ENCODE data around the gene ARHGEF11. TPM values are rescaled to one million over a fixed set of nuclear protein-coding genes. Genes with fewer than 3 reads are reported as not detected.

Gene ARHGEF11
- polyA plus RNA-seq, 4 donors = 13.2 to 31.5 (median 18.0) TPM

DNA sequence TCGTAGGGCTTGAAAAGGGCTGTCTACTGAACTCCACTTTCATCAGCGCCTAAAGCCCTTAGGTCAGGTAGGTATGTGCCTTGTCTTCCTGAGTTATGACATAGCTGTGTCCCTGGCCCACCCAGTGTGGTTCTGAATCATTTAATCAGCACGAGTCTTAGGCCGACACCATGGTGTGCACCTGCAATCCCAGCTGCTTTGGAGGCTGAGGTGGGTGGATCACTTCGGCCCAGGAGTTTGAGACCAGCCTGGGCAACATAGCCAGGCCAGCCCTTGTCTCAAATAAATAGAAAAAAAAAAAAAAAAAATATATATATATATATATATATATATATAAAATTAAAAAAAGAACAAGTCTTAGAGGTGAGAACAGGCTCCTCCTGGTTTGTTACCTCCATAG lies 109.4 kb downstream of the ARHGEF11 start:
- FAIRE-seq = no peak
- WGBS, 3 donors = 87 to 92% (median 91%) methylated on average over 5 of the region's 5 CpGs

DNA sequence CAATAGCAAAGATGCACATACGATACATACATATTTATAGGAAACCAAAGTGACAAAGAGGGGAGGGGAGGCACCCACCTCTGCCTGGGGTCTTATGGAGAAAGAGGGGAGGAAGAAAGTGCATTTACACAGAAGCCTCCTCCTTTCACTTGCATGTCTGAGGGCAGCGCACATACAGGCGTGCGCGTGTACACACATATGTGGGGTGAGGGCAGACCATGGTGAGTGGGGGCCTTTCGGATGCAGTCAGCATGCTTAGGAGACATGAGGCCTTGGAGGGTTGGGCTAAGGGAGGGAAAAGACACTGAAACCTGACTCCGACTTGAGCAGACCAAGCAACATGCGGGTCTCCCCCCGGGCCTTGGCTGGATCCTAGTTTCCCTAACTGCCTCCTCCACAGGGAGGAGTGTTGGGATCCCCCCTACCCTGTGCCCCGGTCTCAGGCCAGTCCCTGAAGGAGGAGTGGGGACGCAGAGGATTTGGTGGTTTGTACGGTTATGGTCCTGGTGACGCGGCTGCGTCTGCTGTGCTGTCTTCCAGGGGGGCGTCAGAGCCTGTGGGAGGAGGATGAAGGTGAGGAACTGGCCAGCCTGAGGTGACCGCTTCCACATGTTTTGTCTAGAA lies 109.9 kb downstream of the ARHGEF11 start:
- Histone ChIP-seq H3K9me3 (ENCODE audit: control insufficient read depth in 2 of 2, insufficient read depth in 1 of 2, low read depth in 1 of 2, low read length in 1 of 2) (no peaks in the 10 kb centered on the region), H3K36me3 (ENCODE audit: control insufficient read depth in 3 of 3, insufficient read depth in 2 of 3, low read depth in 1 of 3, low read length in 3 of 3) (peaks cover 0 to 67% (median 12%) of the 10 kb centered on the region in 3 donors), H3K27me3 (ENCODE audit: control insufficient read depth in 3 of 3, insufficient read depth in 3 of 3, low read length in 3 of 3) (no peaks in the 10 kb centered on the region), H3K4me1 (ENCODE audit: control insufficient read depth in 3 of 3, insufficient read depth in 2 of 3, low read depth in 1 of 3, low read length in 2 of 3) (no peaks in the 10 kb centered on the region), H3K4me3 (ENCODE audit: low read depth in 1 of 3, low read length in 3 of 3) (no peak overlapping the region), H3K27ac (ENCODE audit: low read depth in 1 of 3, low read length in 2 of 3) (no peak overlapping the region)
- 85 to 96% (median 91%) methylated on average over 17 of the region's 17 CpGs for WGBS, 3 donors
- FAIRE-seq = no peak
- DNase-seq = no peak

More for the DNA sequence above, 109.4 kb downstream of the ARHGEF11 start:
- Histone ChIP-seq H3K4me1 (ENCODE audit: control insufficient read depth in 3 of 3, insufficient read depth in 2 of 3, low read depth in 1 of 3, low read length in 2 of 3) (no peaks in the 10 kb centered on the region), H3K27ac (ENCODE audit: low read depth in 1 of 3, low read length in 2 of 3) (no peak overlapping the region), H3K27me3 (ENCODE audit: control insufficient read depth in 3 of 3, insufficient read depth in 3 of 3, low read length in 3 of 3) (no peaks in the 10 kb centered on the region), H3K9me3 (ENCODE audit: control insufficient read depth in 2 of 2, insufficient read depth in 1 of 2, low read depth in 1 of 2, low read length in 1 of 2) (no peaks in the 10 kb centered on the region), H3K36me3 (ENCODE audit: control insufficient read depth in 3 of 3, insufficient read depth in 2 of 3, low read depth in 1 of 3, low read length in 3 of 3) (peaks cover 0 to 72% (median 12%) of the 10 kb centered on the region in 3 donors), H3K4me3 (ENCODE audit: low read depth in 1 of 3, low read length in 3 of 3) (no peak overlapping the region)
- no peak for DNase-seq

DNA sequence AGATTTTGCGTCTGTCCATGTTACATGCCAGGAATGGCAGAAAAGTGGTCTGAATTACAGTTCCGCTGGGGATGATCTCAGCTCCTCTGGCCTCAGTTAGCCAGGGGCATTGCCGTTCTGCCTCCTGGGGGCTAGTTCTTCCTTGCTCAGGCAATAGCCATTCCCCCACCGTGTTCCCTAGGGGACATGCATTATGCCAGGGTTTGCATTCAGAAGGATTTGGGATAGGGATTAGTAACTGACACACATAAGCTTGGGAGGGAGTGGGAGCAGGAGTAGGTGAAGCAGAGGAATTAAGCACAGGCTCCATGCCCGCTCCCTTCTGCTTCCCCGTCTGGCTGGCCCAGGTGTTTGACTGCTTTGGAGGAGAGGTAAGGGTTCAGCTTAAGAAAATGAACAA lies 112.4 kb downstream of the ARHGEF11 start:
- H3K9me3 ChIP-seq (ENCODE audit: control insufficient read depth in 2 of 2, insufficient read depth in 1 of 2, low read depth in 1 of 2, low read length in 1 of 2) = no peaks in the 10 kb centered on the region
- 85 to 87% (median 85%) methylated on average over 6 of the region's 6 CpGs for WGBS, 3 donors
- peaks cover 0 to 22% (median 6%) of the 10 kb centered on the region in 3 donors for H3K27me3 ChIP-seq (ENCODE audit: control insufficient read depth in 3 of 3, insufficient read depth in 3 of 3, low read length in 3 of 3)
- peaks cover 0 to 42% (median 4%) of the 10 kb centered on the region in 3 donors for H3K36me3 ChIP-seq (ENCODE audit: control insufficient read depth in 3 of 3, insufficient read depth in 2 of 3, low read depth in 1 of 3, low read length in 3 of 3)
- H3K4me1 ChIP-seq (ENCODE audit: control insufficient read depth in 3 of 3, insufficient read depth in 2 of 3, low read depth in 1 of 3, low read length in 2 of 3) = no peaks in the 10 kb centered on the region
- no peak for FAIRE-seq
- H3K4me3 ChIP-seq (ENCODE audit: low read depth in 1 of 3, low read length in 3 of 3) = no peak overlapping the region
- DNase-seq = no peak
- H3K27ac ChIP-seq (ENCODE audit: low read depth in 1 of 3, low read length in 2 of 3) = no peak overlapping the region

DNA sequence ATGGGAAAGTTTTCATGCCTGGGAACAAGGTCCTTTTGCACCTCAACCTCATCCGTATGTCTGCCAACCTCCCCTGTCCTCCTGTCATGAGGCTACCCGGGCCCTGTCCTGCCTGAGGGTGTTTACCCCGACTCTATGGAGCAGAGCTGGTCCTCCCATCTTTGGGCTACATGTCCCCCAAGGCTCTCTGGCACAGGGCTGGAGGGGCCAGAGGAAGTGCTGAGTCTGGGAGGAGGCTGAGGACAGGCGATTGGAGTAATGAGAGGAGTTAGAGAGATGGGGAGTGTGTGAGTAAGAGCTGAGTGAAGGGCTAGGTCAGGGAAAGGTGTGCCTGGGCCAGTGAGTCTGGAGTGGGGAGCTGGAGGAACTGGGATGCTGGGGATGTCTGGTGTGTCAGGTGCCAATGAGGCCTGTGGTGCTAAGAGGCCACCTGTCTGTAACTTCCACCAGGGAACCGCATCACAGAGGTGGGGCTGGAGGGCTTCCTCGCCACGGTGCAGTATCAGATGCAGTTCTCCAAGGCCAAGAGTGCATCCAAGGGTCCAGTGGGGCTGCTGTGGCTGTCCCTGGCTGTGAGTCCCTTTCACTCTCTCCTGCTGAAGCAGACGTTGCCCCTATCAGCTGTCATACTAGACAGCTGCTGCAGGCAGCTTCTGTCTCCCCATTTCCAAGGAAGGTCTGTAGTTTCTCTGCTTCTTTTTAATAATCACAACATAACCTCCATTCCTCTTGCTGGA lies 113.4 kb downstream of the ARHGEF11 start:
- 48 to 66% (median 66%) methylated on average over 8 of the region's 8 CpGs for WGBS, 3 donors
- no peak for FAIRE-seq

DNA sequence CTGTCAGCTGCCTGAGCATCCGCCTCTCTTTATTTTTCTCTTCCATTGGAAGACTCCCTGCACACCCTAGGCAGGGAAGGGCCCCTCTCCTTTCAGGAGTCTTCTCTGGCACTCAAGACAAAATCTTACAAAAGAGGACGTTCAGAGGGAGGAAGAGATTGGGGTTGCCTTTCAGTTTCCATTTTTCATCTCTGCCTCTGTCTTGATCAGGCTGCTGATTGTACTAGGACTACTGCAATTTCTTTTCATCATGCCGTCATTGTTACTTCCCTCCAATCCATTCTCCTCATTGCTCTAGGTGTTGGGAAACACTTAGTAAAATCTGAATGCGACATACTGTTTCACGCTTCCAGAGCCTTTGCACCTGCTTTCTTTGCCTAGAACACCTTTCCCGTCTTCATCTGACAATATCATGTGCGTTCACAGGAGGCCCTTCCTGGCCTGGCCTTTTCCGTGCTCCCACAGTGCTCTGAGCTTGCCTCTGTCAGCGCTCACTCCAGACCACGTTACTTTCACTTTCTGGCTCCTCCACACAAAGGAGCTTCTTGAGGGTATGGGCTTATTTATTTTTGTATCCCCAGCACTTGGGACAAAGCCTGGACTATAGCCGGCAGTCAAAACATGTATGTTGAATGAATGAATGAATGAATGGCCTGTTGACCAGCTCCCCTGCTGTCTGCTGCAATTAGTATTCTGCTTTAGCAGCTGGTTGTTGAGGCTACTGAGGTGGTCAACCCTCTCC lies 114.2 kb downstream of the ARHGEF11 start:
- Histone ChIP-seq H3K27ac (ENCODE audit: low read depth in 1 of 3, low read length in 2 of 3) (no peak overlapping the region), H3K9me3 (ENCODE audit: control insufficient read depth in 2 of 2, insufficient read depth in 1 of 2, low read depth in 1 of 2, low read length in 1 of 2) (no peaks in the 10 kb centered on the region), H3K4me3 (ENCODE audit: low read depth in 1 of 3, low read length in 3 of 3) (no peak overlapping the region), H3K4me1 (ENCODE audit: control insufficient read depth in 3 of 3, insufficient read depth in 2 of 3, low read depth in 1 of 3, low read length in 2 of 3) (no peaks in the 10 kb centered on the region), H3K27me3 (ENCODE audit: control insufficient read depth in 3 of 3, insufficient read depth in 3 of 3, low read length in 3 of 3) (peaks cover 0 to 39% (median 14%) of the 10 kb centered on the region in 3 donors), H3K36me3 (ENCODE audit: control insufficient read depth in 3 of 3, insufficient read depth in 2 of 3, low read depth in 1 of 3, low read length in 3 of 3) (peaks cover 0 to 24% (median 2%) of the 10 kb centered on the region in 3 donors)
- 29 to 40% (median 38%) methylated on average over 11 of the region's 11 CpGs for WGBS, 3 donors
- no peak for FAIRE-seq
- DNase-seq = peak in 1 of 2 donors; percentile 58

More for the DNA sequence above, 113.4 kb downstream of the ARHGEF11 start:
- no peaks in the 10 kb centered on the region for H3K4me1 ChIP-seq (ENCODE audit: control insufficient read depth in 3 of 3, insufficient read depth in 2 of 3, low read depth in 1 of 3, low read length in 2 of 3)
- no peak overlapping the region for H3K4me3 ChIP-seq (ENCODE audit: low read depth in 1 of 3, low read length in 3 of 3)
- peaks cover 0 to 32% (median 4%) of the 10 kb centered on the region in 3 donors for H3K36me3 ChIP-seq (ENCODE audit: control insufficient read depth in 3 of 3, insufficient read depth in 2 of 3, low read depth in 1 of 3, low read length in 3 of 3)
- H3K27me3 ChIP-seq (ENCODE audit: control insufficient read depth in 3 of 3, insufficient read depth in 3 of 3, low read length in 3 of 3) = peaks cover 0 to 32% (median 11%) of the 10 kb centered on the region in 3 donors
- H3K9me3 ChIP-seq (ENCODE audit: control insufficient read depth in 2 of 2, insufficient read depth in 1 of 2, low read depth in 1 of 2, low read length in 1 of 2) = no peaks in the 10 kb centered on the region
- H3K27ac ChIP-seq (ENCODE audit: low read depth in 1 of 3, low read length in 2 of 3) = no peak overlapping the region
- no peak for DNase-seq

DNA sequence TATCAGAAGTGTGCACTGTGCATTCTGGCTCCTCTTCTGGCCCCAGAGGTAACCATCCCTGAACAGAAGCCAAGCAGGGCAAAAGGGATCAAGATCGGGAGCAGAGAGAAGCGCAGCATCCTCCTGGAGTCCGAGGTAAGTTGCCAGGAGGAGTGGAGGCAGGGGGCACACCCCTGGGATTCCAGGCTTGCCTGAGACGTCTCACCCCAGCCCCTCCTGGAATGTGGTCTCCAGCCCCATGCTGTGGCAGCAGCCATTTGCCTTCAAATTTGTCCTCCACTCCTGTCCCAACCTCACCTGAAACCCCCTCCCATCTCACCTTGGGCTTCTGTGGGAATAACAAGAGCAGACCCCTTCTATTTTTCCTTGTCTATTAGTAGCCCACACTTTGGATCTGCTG lies 115.1 kb downstream of the ARHGEF11 start:
- FAIRE-seq (no peak), DNase-seq (no peak)
- H3K4me1 ChIP-seq (ENCODE audit: control insufficient read depth in 3 of 3, insufficient read depth in 2 of 3, low read depth in 1 of 3, low read length in 2 of 3) = no peaks in the 10 kb centered on the region
- no peak overlapping the region for H3K4me3 ChIP-seq (ENCODE audit: low read depth in 1 of 3, low read length in 3 of 3)
- peaks cover 0 to 17% (median 2%) of the 10 kb centered on the region in 3 donors for H3K36me3 ChIP-seq (ENCODE audit: control insufficient read depth in 3 of 3, insufficient read depth in 2 of 3, low read depth in 1 of 3, low read length in 3 of 3)
- 48 to 68% (median 66%) methylated on average over 3 to 4 of the region's 4 CpGs for WGBS, 3 donors
- H3K27me3 ChIP-seq (ENCODE audit: control insufficient read depth in 3 of 3, insufficient read depth in 3 of 3, low read length in 3 of 3) = peaks cover 0 to 48% (median 18%) of the 10 kb centered on the region in 3 donors
- H3K27ac ChIP-seq (ENCODE audit: low read depth in 1 of 3, low read length in 2 of 3) = no peak overlapping the region
- H3K9me3 ChIP-seq (ENCODE audit: control insufficient read depth in 2 of 2, insufficient read depth in 1 of 2, low read depth in 1 of 2, low read length in 1 of 2) = no peaks in the 10 kb centered on the region

DNA sequence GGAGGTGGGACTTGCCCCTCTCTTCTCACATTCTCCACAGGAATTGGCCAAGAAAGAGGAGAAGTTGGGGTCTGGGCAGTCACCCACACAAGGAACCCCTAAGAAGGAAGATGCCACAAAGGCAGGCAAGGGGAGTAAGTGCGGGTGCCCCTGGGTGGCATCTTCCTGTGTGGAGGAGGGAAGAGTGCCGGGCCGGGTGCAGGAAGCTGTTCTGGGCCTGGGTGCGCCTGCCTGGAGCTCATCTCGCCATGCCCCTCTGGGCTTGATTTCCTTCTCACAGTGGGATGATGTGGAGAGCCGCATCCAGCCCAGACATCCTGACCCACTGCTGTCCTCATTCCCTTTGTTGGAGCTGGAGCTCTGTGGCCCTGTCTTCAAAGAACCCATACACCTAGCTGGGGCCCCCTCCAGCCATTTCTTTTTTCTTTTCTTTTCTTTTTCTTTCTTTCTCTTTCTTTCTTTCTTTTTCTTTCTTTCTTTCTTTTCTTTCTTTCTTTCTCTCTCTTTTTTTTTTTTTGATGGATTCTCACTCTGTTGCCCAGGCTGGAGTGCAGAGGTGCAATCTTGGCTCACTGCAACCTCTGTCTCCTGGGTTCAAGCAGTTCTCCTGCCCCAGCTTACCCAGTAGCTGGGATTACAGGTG lies 115.8 kb downstream of the ARHGEF11 start:
- Histone ChIP-seq H3K27me3 (ENCODE audit: control insufficient read depth in 3 of 3, insufficient read depth in 3 of 3, low read length in 3 of 3) (peaks cover 0 to 56% (median 18%) of the 10 kb centered on the region in 3 donors), H3K36me3 (ENCODE audit: control insufficient read depth in 3 of 3, insufficient read depth in 2 of 3, low read depth in 1 of 3, low read length in 3 of 3) (peaks cover 0 to 9% (median 0%) of the 10 kb centered on the region in 3 donors), H3K9me3 (ENCODE audit: control insufficient read depth in 2 of 2, insufficient read depth in 1 of 2, low read depth in 1 of 2, low read length in 1 of 2) (no peaks in the 10 kb centered on the region), H3K27ac (ENCODE audit: low read depth in 1 of 3, low read length in 2 of 3) (no peak overlapping the region), H3K4me3 (ENCODE audit: low read depth in 1 of 3, low read length in 3 of 3) (no peak overlapping the region), H3K4me1 (ENCODE audit: control insufficient read depth in 3 of 3, insufficient read depth in 2 of 3, low read depth in 1 of 3, low read length in 2 of 3) (no peaks in the 10 kb centered on the region)
- no peak for FAIRE-seq
- no peak for DNase-seq
- WGBS, 3 donors = 57 to 66% (median 65%) methylated on average over 6 of the region's 6 CpGs

DNA sequence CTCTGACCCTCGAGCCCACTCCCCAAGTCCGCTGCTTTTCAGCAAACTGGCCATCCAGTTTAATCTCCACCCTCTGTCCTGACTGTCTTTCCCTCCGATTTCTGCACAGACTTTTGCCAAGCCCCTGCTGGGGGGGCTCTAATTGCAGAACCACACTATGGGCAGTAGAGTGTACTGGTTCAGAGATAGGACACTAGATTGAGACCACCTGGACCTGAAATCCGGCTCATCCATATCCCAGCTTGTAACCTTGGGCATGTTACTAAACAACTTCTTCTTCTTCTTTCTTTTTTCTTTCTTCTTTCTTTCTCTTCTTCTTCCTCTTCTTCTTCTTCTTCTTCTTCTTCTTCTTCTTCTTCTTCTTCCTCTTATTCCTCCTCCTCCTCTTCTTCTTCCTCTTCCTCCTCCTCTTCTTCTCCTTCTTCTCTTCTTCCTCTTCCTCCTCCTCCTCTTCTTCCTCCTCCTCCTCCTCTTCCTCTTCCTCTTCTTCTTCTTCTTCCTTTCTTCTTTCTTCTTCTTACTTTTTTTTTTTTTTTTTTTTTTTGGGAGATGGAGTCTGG lies 117.4 kb downstream of the ARHGEF11 start:
- Histone ChIP-seq H3K36me3 (ENCODE audit: control insufficient read depth in 3 of 3, insufficient read depth in 2 of 3, low read depth in 1 of 3, low read length in 3 of 3) (no peaks in the 10 kb centered on the region), H3K4me3 (ENCODE audit: low read depth in 1 of 3, low read length in 3 of 3) (no peak overlapping the region), H3K27ac (ENCODE audit: low read depth in 1 of 3, low read length in 2 of 3) (no peak overlapping the region), H3K4me1 (ENCODE audit: control insufficient read depth in 3 of 3, insufficient read depth in 2 of 3, low read depth in 1 of 3, low read length in 2 of 3) (peaks cover 0 to 10% (median 0%) of the 10 kb centered on the region in 3 donors), H3K27me3 (ENCODE audit: control insufficient read depth in 3 of 3, insufficient read depth in 3 of 3, low read length in 3 of 3) (peaks cover 3 to 72% (median 24%) of the 10 kb centered on the region in 3 donors), H3K9me3 (ENCODE audit: control insufficient read depth in 2 of 2, insufficient read depth in 1 of 2, low read depth in 1 of 2, low read length in 1 of 2) (no peaks in the 10 kb centered on the region)
- WGBS, 3 donors = 11 to 12% (median 12%) methylated on average over 4 of the region's 4 CpGs
- FAIRE-seq (no peak), DNase-seq (no peak)

Measured in small intestine (tissue), 7 donors.